Measurements from ENCODE around the gene DIP2C. TPM values are rescaled to one million over a fixed set of nuclear protein-coding genes. Genes with fewer than 3 reads are reported as not detected.

DIP2C gene
- total and polyA plus RNA-seq, 2 donors (not counting 1 experiment from before 2014, with no cell fraction given) = 1.3 to 1.9 TPM

DNA sequence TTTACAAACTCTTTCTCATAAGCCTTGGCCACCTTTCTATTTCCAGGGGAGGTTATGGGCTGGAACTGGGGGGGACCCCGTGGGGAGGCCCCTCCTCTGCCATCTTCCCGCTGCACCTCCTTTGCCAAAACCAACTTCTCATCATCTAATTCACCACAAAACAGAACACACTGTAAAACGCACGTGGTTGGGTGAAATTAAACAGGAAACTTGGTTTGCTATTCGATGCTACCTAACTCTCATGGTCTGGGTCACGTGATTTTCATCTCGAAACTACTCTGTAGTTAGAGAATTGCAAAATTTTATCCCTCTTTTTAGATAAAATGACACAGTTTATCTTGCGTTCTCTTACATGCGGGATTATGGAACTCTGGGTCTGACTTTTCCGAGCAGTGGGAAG is 312.2 kb downstream of the DIP2C start:
- no peaks in the 10 kb centered on the region for H3K27me3 ChIP-seq (replicated peaks in 1 of 4; ENCODE audit: control extremely low read depth in 1 of 4, control insufficient read depth in 3 of 4, insufficient read depth in 4 of 4, low read length in 3 of 4)
- H3K4me3 Mint-ChIP-seq = no peak overlapping the region
- no peak for TF ChIP-seq EZH2 (IDR thresholded peaks at IDR 0.05; ENCODE audit: borderline replicate concordance, insufficient read depth, low read depth, low read length, poor library complexity, severe bottlenecking)
- TF ChIP-seq, protein P1, sequence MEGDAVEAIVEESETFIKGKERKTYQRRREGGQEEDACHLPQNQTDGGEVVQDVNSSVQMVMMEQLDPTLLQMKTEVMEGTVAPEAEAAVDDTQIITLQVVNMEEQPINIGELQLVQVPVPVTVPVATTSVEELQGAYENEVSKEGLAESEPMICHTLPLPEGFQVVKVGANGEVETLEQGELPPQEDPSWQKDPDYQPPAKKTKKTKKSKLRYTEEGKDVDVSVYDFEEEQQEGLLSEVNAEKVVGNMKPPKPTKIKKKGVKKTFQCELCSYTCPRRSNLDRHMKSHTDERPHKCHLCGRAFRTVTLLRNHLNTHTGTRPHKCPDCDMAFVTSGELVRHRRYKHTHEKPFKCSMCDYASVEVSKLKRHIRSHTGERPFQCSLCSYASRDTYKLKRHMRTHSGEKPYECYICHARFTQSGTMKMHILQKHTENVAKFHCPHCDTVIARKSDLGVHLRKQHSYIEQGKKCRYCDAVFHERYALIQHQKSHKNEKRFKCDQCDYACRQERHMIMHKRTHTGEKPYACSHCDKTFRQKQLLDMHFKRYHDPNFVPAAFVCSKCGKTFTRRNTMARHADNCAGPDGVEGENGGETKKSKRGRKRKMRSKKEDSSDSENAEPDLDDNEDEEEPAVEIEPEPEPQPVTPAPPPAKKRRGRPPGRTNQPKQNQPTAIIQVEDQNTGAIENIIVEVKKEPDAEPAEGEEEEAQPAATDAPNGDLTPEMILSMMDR (IDR thresholded peaks at IDR 0.05) = no peak
- peaks cover 9% of the 10 kb centered on the region for H3K27me3 Mint-ChIP-seq
- no peaks in the 10 kb centered on the region for H3K79me2 ChIP-seq (ENCODE audit: control insufficient read depth, insufficient read depth, low read length)
- H3K36me3 ChIP-seq (replicated peaks in 1 of 2; ENCODE audit: control extremely low read depth in 1 of 2, control insufficient read depth in 1 of 2, extremely low read depth in 1 of 2, insufficient read depth in 2 of 2, low read length in 1 of 2) = no peaks in the 10 kb centered on the region
- H4K20me1 ChIP-seq (ENCODE audit: control insufficient read depth, insufficient read depth, low read length, poor library complexity, severe bottlenecking) = no peaks in the 10 kb centered on the region
- intact Hi-C loops (cut with micrococcal nuclease) = no loop called here
- DNase-seq = no peak
- no peak overlapping the region for H3K4me3 ChIP-seq (ENCODE audit: control extremely low read depth in 1 of 5, extremely low read depth in 1 of 5, insufficient read depth in 1 of 5, low read depth in 2 of 5, low read length in 4 of 5)
- no peaks in the 10 kb centered on the region for H3K4me1 ChIP-seq (ENCODE audit: control insufficient read depth in 2 of 2, insufficient read depth in 2 of 2, low read length in 2 of 2)
- ChIA-PET CTCF (no interaction called here), POLR2A (no interaction called here)
- peaks cover 0 to 9% (median 0%) of the 10 kb centered on the region in 3 donors for H3K9me3 ChIP-seq (ENCODE audit: control extremely low read depth in 1 of 3, control insufficient read depth in 2 of 3, insufficient read depth in 1 of 3, low read length in 2 of 3)
- WGBS (ENCODE audit: insufficient coverage) = no CpG with 5 or more reads among the region's 10 CpGs
- ATAC-seq (ENCODE audit: low read depth) = no peak
- H2AFZ ChIP-seq (ENCODE audit: insufficient read depth, low read depth, low read length, poor library complexity, severe bottlenecking) = no peak overlapping the region
- H3K9me3 Mint-ChIP-seq (ENCODE audit: insufficient read depth) = no peaks in the 10 kb centered on the region
- H3K27ac Mint-ChIP-seq = no peak overlapping the region
- no peak overlapping the region for H3K27ac ChIP-seq (ENCODE audit: low read length in 2 of 2)
- no peak overlapping the region for H3K4me2 ChIP-seq (replicated peaks; ENCODE audit: low read depth, low read length, poor library complexity, severe bottlenecking)
- H3K9ac ChIP-seq (ENCODE audit: low read length) = no peak overlapping the region
- no peaks in the 10 kb centered on the region for H3K4me1 Mint-ChIP-seq

DNA sequence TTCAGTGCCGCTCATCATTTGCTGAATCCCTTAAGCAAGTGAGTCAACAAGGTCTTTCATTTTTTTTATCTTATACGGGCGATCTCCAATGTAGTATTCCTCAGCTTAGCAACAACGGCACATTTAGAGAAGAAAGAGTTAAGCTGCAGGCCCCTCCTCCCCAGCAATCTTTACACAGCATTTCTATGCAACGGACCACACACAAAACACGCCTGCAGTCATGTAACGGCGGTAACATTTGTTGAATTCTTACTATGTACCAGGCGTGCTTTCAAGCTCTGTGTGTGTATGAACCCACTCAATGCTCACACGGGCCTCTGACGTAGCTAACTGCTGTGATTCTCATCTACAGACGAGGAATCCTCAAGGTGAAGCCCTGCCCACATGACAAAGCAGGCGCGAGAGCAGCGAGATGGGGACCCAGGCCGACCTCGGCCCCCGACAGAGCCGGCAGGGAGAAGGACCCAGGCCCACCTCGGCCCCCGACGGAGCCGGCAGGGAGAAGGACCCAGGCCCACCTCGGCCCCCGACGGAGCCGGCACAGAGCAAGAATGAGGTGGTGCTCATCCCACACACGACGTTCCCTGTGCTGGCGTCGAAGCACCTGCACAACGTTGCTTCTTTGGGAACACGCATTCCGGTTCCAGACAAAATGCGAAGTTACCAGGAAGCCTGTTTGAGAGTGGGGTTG is 313.5 kb downstream of the DIP2C start:
- Histone ChIP-seq H3K9ac (ENCODE audit: low read length) (no peak overlapping the region), H3K4me1 (ENCODE audit: control insufficient read depth in 2 of 2, insufficient read depth in 2 of 2, low read length in 2 of 2) (no peaks in the 10 kb centered on the region), H3K27ac (ENCODE audit: low read length in 2 of 2) (no peak overlapping the region), H3K79me2 (ENCODE audit: control insufficient read depth, insufficient read depth, low read length) (no peaks in the 10 kb centered on the region), H3K9me3 (ENCODE audit: control extremely low read depth in 1 of 3, control insufficient read depth in 2 of 3, insufficient read depth in 1 of 3, low read length in 2 of 3) (no peaks in the 10 kb centered on the region), H3K4me2 (replicated peaks; ENCODE audit: low read depth, low read length, poor library complexity, severe bottlenecking) (no peak overlapping the region), H4K20me1 (ENCODE audit: control insufficient read depth, insufficient read depth, low read length, poor library complexity, severe bottlenecking) (no peaks in the 10 kb centered on the region), H2AFZ (ENCODE audit: insufficient read depth, low read depth, low read length, poor library complexity, severe bottlenecking) (no peak overlapping the region), H3K4me3 (ENCODE audit: control extremely low read depth in 1 of 5, extremely low read depth in 1 of 5, insufficient read depth in 1 of 5, low read depth in 2 of 5, low read length in 4 of 5) (no peak overlapping the region), H3K36me3 (replicated peaks in 1 of 2; ENCODE audit: control extremely low read depth in 1 of 2, control insufficient read depth in 1 of 2, extremely low read depth in 1 of 2, insufficient read depth in 2 of 2, low read length in 1 of 2) (no peaks in the 10 kb centered on the region), H3K27me3 (replicated peaks in 1 of 4; ENCODE audit: control extremely low read depth in 1 of 4, control insufficient read depth in 3 of 4, insufficient read depth in 4 of 4, low read length in 3 of 4) (no peaks in the 10 kb centered on the region)
- no peak overlapping the region for H3K4me3 Mint-ChIP-seq
- no peak overlapping the region for H3K27ac Mint-ChIP-seq
- POLR2A ChIA-PET = no interaction called here
- H3K9me3 Mint-ChIP-seq (ENCODE audit: insufficient read depth) = no peaks in the 10 kb centered on the region
- CTCF ChIA-PET = no interaction called here
- H3K27me3 Mint-ChIP-seq = peaks cover 6% of the 10 kb centered on the region
- WGBS (ENCODE audit: insufficient coverage) = 93% methylated on average over 34 of the region's 35 CpGs
- DNase-seq (no peak), ATAC-seq (ENCODE audit: low read depth) (no peak)
- H3K4me1 Mint-ChIP-seq = no peaks in the 10 kb centered on the region
- intact Hi-C loops (cut with micrococcal nuclease) = no loop called here
- TF ChIP-seq EZH2 (IDR thresholded peaks at IDR 0.05; ENCODE audit: borderline replicate concordance, insufficient read depth, low read depth, low read length, poor library complexity, severe bottlenecking) = no peak
- TF ChIP-seq, protein P1 (IDR thresholded peaks at IDR 0.05) = no peak
